T-helper 17 cell (primary cell): ENCODE results near the gene ADGRG2. TPM values are rescaled to one million over a fixed set of nuclear protein-coding genes. Genes with fewer than 3 reads are reported as not detected.

Source experiments
- ATAC-seq: fragments of 150-1000 bp; cut with Tn5 transposase; 2 replicates; pipeline ENCODE4 v1.10.0; 2021; ENCODE audit warnings: mild to moderate bottlenecking, moderate library complexity
- DNase-seq, 3 donors: peaks; one replicate each; pipeline versions ENCODE4 v3.0.0 to v3.0.0-alpha.2; 2020 to 2021
- H3K9me3 ChIP-seq: one replicate; pipeline ENCODE4 v1.7.0; 2013; ENCODE audit warnings: low read length, mild to moderate bottlenecking; ENCODE audit not compliant: control insufficient read depth, poor library complexity, severe bottlenecking
- H3K27ac Mint-ChIP-seq: one replicate; pipeline ENCODE4 v1.8.0; 2022; ENCODE audit warnings: mild to moderate bottlenecking, moderate library complexity, mixed read lengths
- H3K27me3 Mint-ChIP-seq: one replicate; pipeline ENCODE4 v1.8.0; 2022; ENCODE audit warnings: mixed read lengths
- H3K36me3 Mint-ChIP-seq: one replicate; pipeline ENCODE4 v1.8.0; 2022; ENCODE audit warnings: low read depth, mixed read lengths
- H3K4me1 Mint-ChIP-seq: one replicate; pipeline ENCODE4 v1.8.0; 2022; ENCODE audit warnings: mild to moderate bottlenecking, mixed read lengths
- H3K4me3 Mint-ChIP-seq: one replicate; pipeline ENCODE4 v1.8.0; 2022; ENCODE audit warnings: mild to moderate bottlenecking, moderate library complexity, mixed read lengths
- total RNA-seq, 4 donors: library from RNA in 2 of 4; stranded (reverse) in 2 of 4; gene quantifications; one replicate each; pipeline ENCODE4 v1.2.3 and lab custom pipeline; 2022 to 2026

ADGRG2 gene
- total RNA-seq, 2 donors from 2014 or later, result not detected

DNA sequence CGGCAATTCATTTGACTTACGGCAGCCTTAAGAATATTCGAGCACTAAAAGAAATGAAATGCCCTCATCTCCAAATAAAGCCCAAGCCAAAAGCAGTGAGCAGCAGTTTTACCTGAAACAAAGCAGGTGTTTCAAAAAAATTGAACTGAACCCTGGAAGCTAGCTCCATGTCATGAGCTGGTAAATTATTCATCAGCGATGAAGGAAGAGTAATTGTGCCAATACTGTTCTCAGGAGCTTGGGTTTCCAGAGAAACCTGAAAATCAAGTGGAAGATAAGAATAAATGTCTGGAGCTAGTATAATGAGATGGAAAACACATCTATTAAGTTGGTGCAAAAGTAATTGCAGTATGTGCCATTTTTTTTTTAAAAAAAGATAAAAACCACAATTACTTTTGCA is 114.4 kb downstream of the ADGRG2 start:
- ATAC-seq (no peak), DNase-seq (no peak)
- H3K27me3 Mint-ChIP-seq, result no peaks in the 10 kb centered on the region
- no peak overlapping the region for H3K27ac Mint-ChIP-seq
- no peaks in the 10 kb centered on the region for H3K9me3 ChIP-seq
- H3K4me1 Mint-ChIP-seq, result no peaks in the 10 kb centered on the region
- H3K4me3 Mint-ChIP-seq, result no peak overlapping the region
- no peaks in the 10 kb centered on the region for H3K36me3 Mint-ChIP-seq

DNA sequence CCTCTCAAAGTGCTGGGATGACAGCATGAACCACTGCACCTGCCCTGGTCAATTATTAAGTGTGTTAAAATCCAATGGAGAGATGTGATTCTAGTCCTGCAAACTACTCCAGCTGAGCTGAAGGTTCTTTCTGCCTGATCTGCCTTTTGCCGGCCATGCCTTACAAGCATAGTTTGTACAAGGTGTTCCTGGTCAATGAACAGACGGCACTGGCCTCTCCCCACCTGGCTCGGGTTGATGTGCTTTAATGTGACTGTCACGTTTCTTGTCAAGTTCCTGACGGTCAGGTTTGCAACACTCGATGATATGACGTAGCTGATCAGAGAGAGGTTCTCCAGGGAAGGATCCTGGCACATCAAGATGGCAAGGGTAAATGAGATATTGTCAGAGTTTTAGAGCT is 115.3 kb downstream of the ADGRG2 start:
- no peaks in the 10 kb centered on the region for H3K4me1 Mint-ChIP-seq
- no peaks in the 10 kb centered on the region for H3K27me3 Mint-ChIP-seq
- H3K9me3 ChIP-seq, result no peaks in the 10 kb centered on the region
- H3K4me3 Mint-ChIP-seq, result no peak overlapping the region
- no peak for ATAC-seq
- no peaks in the 10 kb centered on the region for H3K36me3 Mint-ChIP-seq
- no peak overlapping the region for H3K27ac Mint-ChIP-seq
- no peak for DNase-seq

DNA sequence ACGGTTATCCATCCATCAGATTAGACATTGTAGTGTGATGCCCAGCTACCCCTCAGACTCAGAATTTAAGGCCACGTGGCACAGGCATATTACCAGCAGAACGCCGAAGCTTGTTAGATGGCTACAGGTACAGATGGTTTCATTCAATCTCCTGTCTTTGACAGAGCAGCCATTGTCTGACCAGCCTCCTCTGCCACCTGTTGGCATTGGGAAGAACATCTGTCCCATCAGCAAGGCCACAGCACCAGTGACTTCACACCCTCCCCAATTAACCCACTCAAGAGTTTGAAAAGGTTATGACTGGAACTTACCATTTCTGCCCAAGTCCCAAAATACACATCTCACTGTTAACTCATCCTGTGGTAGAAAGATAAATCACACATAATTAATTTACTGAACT is 116.4 kb downstream of the ADGRG2 start:
- no peaks in the 10 kb centered on the region for H3K4me1 Mint-ChIP-seq
- H3K27me3 Mint-ChIP-seq, result no peaks in the 10 kb centered on the region
- no peaks in the 10 kb centered on the region for H3K9me3 ChIP-seq
- no peak for DNase-seq
- H3K36me3 Mint-ChIP-seq, result no peaks in the 10 kb centered on the region
- no peak overlapping the region for H3K27ac Mint-ChIP-seq
- H3K4me3 Mint-ChIP-seq, result no peak overlapping the region
- ATAC-seq, result no peak

DNA sequence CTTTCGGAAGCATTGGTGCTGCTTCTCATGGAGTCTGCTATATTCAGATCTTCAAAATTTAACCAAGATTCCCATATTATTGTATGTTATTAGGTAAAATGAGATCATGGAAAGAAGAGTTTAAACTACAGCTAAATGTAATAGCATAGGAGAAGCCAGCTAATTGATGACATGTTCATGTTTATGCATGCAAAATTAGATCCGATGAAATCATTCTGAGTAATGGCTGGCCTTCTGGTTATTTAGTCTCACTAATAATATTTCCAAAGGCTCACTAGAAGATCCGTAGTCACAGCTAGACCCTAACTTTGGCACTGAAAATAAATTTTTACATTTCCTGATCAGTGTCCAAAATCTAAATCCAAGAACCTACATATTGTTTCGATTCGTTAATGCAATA is 118.5 kb downstream of the ADGRG2 start:
- no peaks in the 10 kb centered on the region for H3K9me3 ChIP-seq
- H3K36me3 Mint-ChIP-seq, result no peaks in the 10 kb centered on the region
- no peak overlapping the region for H3K27ac Mint-ChIP-seq
- H3K4me3 Mint-ChIP-seq, result no peak overlapping the region
- H3K27me3 Mint-ChIP-seq, result no peaks in the 10 kb centered on the region
- no peaks in the 10 kb centered on the region for H3K4me1 Mint-ChIP-seq
- ATAC-seq, result no peak
- DNase-seq, result no peak

DNA sequence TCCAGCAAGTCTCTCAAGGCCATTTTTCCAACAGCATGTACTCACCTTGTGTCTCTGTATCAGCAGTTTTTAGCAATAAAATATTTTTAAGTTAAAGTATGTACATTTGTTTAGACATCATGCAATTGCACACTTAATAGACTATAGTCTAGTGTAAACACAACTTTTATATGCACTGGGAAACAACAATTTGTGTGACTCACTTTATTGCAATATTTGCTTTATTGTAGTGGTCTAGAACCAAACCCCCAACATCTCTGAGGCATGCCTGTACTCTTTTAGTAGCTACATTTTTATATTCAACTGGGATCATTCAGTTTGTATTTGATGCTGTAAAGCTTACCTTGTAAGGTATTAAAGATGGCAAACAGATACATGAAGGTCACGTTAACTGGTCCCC is 123.6 kb downstream of the ADGRG2 start:
- H3K4me1 Mint-ChIP-seq, result no peaks in the 10 kb centered on the region
- no peaks in the 10 kb centered on the region for H3K27me3 Mint-ChIP-seq
- no peak for ATAC-seq

DNA sequence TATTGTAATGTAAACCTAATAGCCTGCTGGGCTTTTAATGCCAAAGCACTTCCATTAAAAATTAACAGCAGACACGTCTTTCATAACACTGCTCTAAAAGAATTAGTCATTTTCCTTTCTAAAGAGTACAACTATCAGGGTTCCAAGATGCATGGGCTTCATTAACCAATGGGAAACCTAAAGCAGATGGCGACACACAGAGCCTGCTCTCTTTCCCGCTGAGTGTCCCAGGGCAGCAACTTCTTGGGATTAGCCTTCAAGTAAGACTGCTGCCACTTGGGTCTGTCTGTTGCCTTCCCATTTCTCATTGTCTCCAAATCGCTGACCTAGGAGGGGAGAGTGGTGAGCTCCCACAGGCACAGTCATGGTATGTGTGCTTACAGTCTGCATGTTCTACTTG is 124.4 kb downstream of the ADGRG2 start:
- no peaks in the 10 kb centered on the region for H3K36me3 Mint-ChIP-seq
- H3K4me3 Mint-ChIP-seq, result no peak overlapping the region
- ATAC-seq (no peak), DNase-seq (no peak)
- H3K4me1 Mint-ChIP-seq, result no peaks in the 10 kb centered on the region
- H3K27ac Mint-ChIP-seq, result no peak overlapping the region
- no peaks in the 10 kb centered on the region for H3K27me3 Mint-ChIP-seq
- H3K9me3 ChIP-seq, result no peaks in the 10 kb centered on the region

More for the DNA sequence above, 123.6 kb downstream of the ADGRG2 start:
- Mint-ChIP-seq H3K27ac (no peak overlapping the region), H3K4me3 (no peak overlapping the region), H3K36me3 (no peaks in the 10 kb centered on the region)
- no peaks in the 10 kb centered on the region for H3K9me3 ChIP-seq
- no peak for DNase-seq

DNA sequence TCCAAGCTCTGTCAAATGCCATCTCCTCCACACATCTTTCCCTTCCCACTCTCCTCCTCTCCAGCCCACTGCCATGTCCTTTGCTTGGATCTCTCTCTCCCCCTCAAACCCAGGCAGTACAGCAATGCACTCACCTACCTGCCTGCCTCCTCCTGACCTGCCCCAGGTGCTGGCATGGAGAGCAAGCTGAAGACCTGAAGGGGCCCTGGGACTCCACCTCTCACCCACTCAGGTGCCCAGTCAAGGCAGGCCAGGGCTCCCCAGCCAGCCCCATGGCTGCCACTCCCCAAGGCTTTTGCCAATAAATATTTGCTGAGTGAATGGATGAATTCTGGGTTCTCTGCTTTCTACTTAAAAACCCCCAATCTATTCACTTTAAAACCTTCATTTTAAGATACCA is 125.7 kb downstream of the ADGRG2 start:
- H3K4me1 Mint-ChIP-seq, result no peaks in the 10 kb centered on the region
- H3K27ac Mint-ChIP-seq, result no peak overlapping the region
- no peaks in the 10 kb centered on the region for H3K36me3 Mint-ChIP-seq
- no peak overlapping the region for H3K4me3 Mint-ChIP-seq
- DNase-seq (no peak), ATAC-seq (no peak)
- H3K27me3 Mint-ChIP-seq, result no peaks in the 10 kb centered on the region
- H3K9me3 ChIP-seq, result no peaks in the 10 kb centered on the region

DNA sequence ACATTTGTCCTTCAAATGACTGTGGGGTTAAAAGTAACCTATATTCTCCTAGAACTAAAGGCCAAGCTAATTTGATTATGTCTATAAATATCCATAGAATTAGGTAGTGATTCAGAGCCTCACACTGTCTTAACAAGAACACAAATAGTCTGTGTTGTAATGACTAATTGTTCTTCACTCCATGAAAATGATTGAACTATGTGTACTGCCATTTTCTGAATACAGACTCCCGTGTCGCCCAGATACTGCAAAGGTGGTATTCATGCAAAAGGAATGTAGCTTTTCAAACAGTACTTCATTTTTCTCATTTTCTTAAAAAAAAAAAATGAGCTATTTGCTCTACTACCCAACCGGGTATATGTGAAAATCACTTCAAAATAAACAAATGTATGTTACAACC is 127.0 kb downstream of the ADGRG2 start:
- no peak overlapping the region for H3K4me3 Mint-ChIP-seq
- no peaks in the 10 kb centered on the region for H3K36me3 Mint-ChIP-seq
- no peak for DNase-seq
- H3K27me3 Mint-ChIP-seq, result no peaks in the 10 kb centered on the region
- ATAC-seq, result no peak
- H3K27ac Mint-ChIP-seq, result no peak overlapping the region
- H3K9me3 ChIP-seq, result no peaks in the 10 kb centered on the region
- H3K4me1 Mint-ChIP-seq, result no peaks in the 10 kb centered on the region

DNA sequence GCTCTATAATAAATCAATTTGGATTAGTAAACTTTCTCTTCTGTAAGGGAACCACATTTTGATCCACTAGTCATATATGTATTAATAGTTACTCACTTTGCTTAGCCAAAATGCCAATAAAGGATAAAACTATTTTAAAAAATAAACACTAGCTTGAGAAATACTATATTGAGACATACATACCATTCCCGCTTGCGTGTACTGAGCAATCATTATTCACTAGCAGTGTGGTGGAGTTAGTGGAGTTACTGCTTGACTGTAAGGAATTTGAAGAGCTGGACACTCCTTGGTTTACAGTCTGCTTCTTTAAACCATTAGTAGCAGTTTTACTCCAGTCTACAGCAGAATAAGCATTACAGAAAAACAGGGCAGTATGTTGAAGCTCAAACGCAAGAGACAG is 127.6 kb downstream of the ADGRG2 start:
- ATAC-seq (no peak), DNase-seq (no peak)
- H3K36me3 Mint-ChIP-seq, result no peaks in the 10 kb centered on the region
- H3K27ac Mint-ChIP-seq, result no peak overlapping the region
- no peaks in the 10 kb centered on the region for H3K4me1 Mint-ChIP-seq
- H3K4me3 Mint-ChIP-seq, result no peak overlapping the region
- no peaks in the 10 kb centered on the region for H3K27me3 Mint-ChIP-seq
- H3K9me3 ChIP-seq, result no peaks in the 10 kb centered on the region

DNA sequence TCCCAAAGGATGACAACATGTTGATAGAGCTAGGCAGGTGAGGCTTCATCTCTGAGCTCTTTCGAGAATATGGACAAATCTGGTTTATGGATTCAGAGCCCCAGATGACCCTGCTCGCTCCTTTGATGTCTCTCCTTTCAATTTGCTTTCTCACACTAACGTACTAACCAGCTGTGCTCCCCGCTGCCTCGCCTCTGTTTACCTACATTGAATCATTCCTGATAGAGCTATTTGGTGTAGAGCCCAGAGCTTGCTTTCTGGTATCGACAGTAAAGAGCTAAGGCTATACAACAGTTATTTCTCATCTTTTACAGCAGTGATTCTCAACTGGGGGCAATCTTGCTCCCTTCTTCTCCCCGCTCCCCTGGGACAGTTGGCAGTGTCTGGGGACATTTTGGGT is 129.4 kb downstream of the ADGRG2 start:
- Mint-ChIP-seq H3K4me3 (no peak overlapping the region), H3K36me3 (no peaks in the 10 kb centered on the region), H3K4me1 (no peaks in the 10 kb centered on the region), H3K27me3 (no peaks in the 10 kb centered on the region), H3K27ac (no peak overlapping the region)
- ATAC-seq (no peak), DNase-seq (no peak)
- H3K9me3 ChIP-seq, result no peaks in the 10 kb centered on the region

DNA sequence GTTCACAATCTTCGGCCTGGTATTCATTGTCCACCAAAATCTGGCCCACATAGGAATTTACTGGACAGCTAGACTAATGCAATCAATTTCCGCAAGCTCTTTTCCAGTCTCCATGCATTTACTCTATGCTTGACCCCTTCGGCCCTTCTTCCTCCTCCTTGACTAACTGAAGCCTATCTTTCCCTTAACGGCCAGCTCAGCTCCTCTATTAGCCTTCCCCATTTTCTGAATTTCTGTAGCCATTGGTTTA is 137.2 kb downstream of the ADGRG2 start:
- H3K4me1 Mint-ChIP-seq, result peaks cover 7% of the 10 kb centered on the region
- H3K36me3 Mint-ChIP-seq, result no peaks in the 10 kb centered on the region

DNA sequence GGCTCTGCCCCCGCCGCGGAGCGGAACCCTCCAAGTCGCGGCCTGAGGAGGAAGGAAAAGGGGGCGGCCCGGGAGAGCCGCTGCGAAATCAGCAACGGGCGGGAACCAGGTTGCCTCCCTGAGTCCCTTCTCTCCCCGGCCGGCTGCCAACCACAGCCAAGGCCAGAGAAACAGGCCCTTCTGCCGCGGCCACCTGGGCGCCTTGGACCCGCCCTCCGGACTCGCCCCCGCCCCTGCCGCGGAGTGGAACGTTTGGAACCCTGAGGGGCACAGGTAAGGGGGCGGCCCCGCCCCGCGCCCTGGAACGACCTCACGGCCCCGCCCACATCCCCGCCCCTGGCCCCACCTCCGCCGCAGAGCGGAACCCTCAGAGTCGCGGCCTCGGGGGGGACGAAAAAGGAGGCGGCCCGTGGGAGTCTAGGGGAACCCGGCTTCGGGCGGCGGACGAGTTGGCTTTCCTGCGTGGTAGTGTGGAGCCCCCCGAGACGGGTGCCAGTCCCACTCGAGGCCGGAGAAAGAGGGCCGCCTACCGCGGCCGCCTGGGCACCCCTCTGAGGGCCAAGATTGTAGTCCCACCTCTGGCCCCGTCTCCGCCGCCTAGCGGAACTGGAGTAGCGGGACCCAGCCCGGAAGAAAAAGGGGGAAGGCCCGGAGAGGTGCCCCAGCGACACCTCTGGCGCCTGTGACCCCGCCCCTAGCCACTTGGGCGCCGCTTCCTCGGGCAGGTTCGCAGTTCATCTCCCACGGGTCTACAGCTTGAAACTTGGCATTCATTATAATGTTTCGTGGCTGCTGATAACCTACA is 137.7 kb downstream of the ADGRG2 start:
- Mint-ChIP-seq H3K4me3 (peak overlapping the region; percentile 86), H3K27ac (peak overlapping the region; percentile 92), H3K36me3 (no peaks in the 10 kb centered on the region), H3K27me3 (no peaks in the 10 kb centered on the region), H3K4me1 (peaks cover 7% of the 10 kb centered on the region)
- DNase-seq (peak; percentile 71 to 83 (median 80)), ATAC-seq (peak; percentile 89)
- no peaks in the 10 kb centered on the region for H3K9me3 ChIP-seq

More for the DNA sequence above, 137.2 kb downstream of the ADGRG2 start:
- H3K27me3 Mint-ChIP-seq, result no peaks in the 10 kb centered on the region
- ATAC-seq (no peak), DNase-seq (no peak)
- H3K4me3 Mint-ChIP-seq, result peak overlapping the region; percentile 86
- H3K9me3 ChIP-seq, result no peaks in the 10 kb centered on the region
- H3K27ac Mint-ChIP-seq, result peak overlapping the region; percentile 92

DNA sequence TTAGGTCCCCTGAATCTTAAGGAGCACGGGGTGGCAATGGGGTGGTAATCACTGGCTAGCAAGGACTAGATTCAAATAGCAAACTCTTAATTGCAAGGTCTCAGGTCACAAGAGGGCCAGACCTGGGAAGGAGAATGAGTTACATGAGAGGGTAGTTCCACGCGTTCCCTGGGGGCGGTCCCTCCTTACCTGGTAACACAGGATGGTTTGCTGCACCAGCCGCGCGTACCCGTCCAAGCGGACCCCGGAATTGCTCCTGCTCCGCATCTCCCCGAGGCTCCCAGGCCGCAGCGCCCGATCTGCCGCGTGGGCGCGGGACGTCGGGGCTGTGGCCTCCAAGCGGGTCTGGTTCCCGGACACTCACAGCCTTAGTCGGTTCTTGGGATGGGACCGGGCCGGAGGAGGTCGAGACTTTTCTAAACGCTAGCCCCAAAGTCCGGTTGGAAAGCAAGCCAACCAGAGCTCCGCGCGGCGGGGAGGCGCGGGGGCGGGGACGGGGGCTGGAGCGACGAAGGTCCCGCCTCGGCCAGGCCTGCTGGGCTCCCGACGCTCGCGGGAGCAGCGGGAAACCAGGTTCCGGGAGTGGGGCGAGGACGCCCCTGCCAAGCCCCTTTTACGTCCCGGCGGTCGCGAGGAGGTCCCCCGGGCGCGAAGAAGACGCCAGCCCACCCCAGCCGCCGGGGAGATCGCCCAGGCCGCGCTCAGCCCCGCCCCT is 138.4 kb downstream of the ADGRG2 start, which contains the start of gene PHKA2:
PHKA2 (minus strand) TSS at position 449 of the 715 bp plus-strand sequence; CDS start at position 267, 182 bp downstream.
- ATAC-seq (peak; percentile 29), DNase-seq (peak in 1 of 3 donors; percentile 51)
- Mint-ChIP-seq H3K36me3 (no peaks in the 10 kb centered on the region), H3K27me3 (no peaks in the 10 kb centered on the region), H3K27ac (peak within 1 kb of the TSS; percentile 92), H3K4me3 (peak within 1 kb of the TSS; percentile 86), H3K4me1 (peaks cover 7% of the 10 kb centered on the region)
- H3K9me3 ChIP-seq, result no peaks in the 10 kb centered on the region
